GM23338 (cell line): ENCODE data around the gene TUBA1C.

Experiments used
- CREB1 ChIP-seq: fragments of 250-450 bp; sonication (Bioruptor Pico); IDR thresholded peaks from 2 replicates; pipeline ENCODE4 v1.5.0; 2020; ENCODE audit warnings: low read depth, mild to moderate bottlenecking, moderate library complexity
- ETS1 ChIP-seq: IDR thresholded peaks from 2 replicates; pipeline ENCODE4 v1.6.1; 2016; ENCODE audit warnings: antibody characterized with exemption
- EZH2 ChIP-seq: fragments of 200-600 bp; sonication (generic); IDR thresholded peaks from one replicate; pipeline ENCODE4 v1.8.0; 2017; ENCODE audit warnings: antibody characterized with exemption, mild to moderate bottlenecking, low read depth; ENCODE audit not compliant: unreplicated experiment
- EZH2phosphoT487 ChIP-seq: fragments of 200-600 bp; sonication (generic); IDR thresholded peaks from one replicate; pipeline ENCODE4 v1.8.1; 2018; ENCODE audit warnings: antibody characterized with exemption; ENCODE audit not compliant: unreplicated experiment
- JUNB ChIP-seq: IDR thresholded peaks from one replicate; pipeline ENCODE4 v1.6.1; 2016; ENCODE audit warnings: antibody characterized with exemption; ENCODE audit not compliant: unreplicated experiment
- NANOG ChIP-seq: IDR thresholded peaks from 2 replicates; pipeline ENCODE4 v1.6.1; 2016; ENCODE audit warnings: antibody characterized with exemption, borderline replicate concordance
- POLR2AphosphoS5 ChIP-seq: IDR thresholded peaks from 2 replicates; pipeline ENCODE4 v1.6.1; 2016; ENCODE audit warnings: antibody characterized with exemption, low read depth
- REST ChIP-seq: IDR thresholded peaks from one replicate; pipeline ENCODE4 v1.6.1; 2018; ENCODE audit warnings: antibody characterized with exemption; ENCODE audit not compliant: unreplicated experiment
- STAT1 ChIP-seq: IDR thresholded peaks from one replicate; pipeline ENCODE4 v1.6.1; 2016; ENCODE audit warnings: antibody characterized with exemption; ENCODE audit not compliant: unreplicated experiment
- ZNF114 ChIP-seq: fragments of 250-450 bp; sonication (Bioruptor Pico); IDR thresholded peaks from 2 replicates; pipeline ENCODE4 v1.5.0; 2020; ENCODE audit warnings: mild to moderate bottlenecking, moderate library complexity
- ZNF331 ChIP-seq: fragments of 250-450 bp; sonication (Bioruptor Pico); IDR thresholded peaks from 2 replicates; pipeline ENCODE4 v1.5.0; 2020; ENCODE audit warnings: low read depth, mild to moderate bottlenecking, moderate library complexity
- TF ChIP-seq, protein P1 (sequence below), 2 experiments: fragments of 200-600 bp in 1 of 2; sonication (generic) in 1 of 2; conservative IDR thresholded peaks; 2 replicates each; pipeline versions ENCODE4 v1.5.1 to v1.6.1; 2016 to 2017; ENCODE audit warnings: antibody characterized with exemption in 2 of 2, low read depth in 2 of 2, mild to moderate bottlenecking in 2 of 2, moderate library complexity in 1 of 2
- TF ChIP-seq, protein P2 (sequence below): fragments of 250-450 bp; sonication (Bioruptor Pico); IDR thresholded peaks from 2 replicates; pipeline ENCODE4 v1.5.0; 2020; ENCODE audit warnings: mild to moderate bottlenecking, moderate library complexity

DNA sequence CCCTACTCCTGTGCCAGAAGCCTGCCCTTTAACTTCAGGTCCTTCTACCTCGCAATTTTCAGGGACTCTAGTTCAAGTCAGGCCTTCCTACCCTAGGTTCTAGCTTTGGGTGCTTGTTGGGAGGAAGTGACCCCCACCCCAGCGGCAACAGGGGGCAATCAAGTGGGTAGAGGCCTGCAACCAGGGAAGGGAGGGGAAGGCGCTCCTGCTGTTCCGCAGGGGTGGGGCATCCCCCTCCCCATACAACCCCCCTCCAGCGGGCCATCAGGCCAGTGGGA lies 29.9 kb downstream of the TUBA1C start:
- TF ChIP-seq, protein P1, sequence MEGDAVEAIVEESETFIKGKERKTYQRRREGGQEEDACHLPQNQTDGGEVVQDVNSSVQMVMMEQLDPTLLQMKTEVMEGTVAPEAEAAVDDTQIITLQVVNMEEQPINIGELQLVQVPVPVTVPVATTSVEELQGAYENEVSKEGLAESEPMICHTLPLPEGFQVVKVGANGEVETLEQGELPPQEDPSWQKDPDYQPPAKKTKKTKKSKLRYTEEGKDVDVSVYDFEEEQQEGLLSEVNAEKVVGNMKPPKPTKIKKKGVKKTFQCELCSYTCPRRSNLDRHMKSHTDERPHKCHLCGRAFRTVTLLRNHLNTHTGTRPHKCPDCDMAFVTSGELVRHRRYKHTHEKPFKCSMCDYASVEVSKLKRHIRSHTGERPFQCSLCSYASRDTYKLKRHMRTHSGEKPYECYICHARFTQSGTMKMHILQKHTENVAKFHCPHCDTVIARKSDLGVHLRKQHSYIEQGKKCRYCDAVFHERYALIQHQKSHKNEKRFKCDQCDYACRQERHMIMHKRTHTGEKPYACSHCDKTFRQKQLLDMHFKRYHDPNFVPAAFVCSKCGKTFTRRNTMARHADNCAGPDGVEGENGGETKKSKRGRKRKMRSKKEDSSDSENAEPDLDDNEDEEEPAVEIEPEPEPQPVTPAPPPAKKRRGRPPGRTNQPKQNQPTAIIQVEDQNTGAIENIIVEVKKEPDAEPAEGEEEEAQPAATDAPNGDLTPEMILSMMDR (conservative IDR thresholded peaks at IDR 0.05; ENCODE audit: low read depth in 2 of 2), result no peak
- TF ChIP-seq EZH2phosphoT487 (no peak), EZH2 (peak; percentile 22), NANOG (no peak), STAT1 (no peak), CREB1 (CRISPR knock-in tag) (no peak), POLR2AphosphoS5 (no peak), JUNB (no peak), REST (no peak), ZNF114 (CRISPR knock-in tag) (no peak), ETS1 (no peak), ZNF331 (CRISPR knock-in tag) (no peak)
- TF ChIP-seq, protein P2, sequence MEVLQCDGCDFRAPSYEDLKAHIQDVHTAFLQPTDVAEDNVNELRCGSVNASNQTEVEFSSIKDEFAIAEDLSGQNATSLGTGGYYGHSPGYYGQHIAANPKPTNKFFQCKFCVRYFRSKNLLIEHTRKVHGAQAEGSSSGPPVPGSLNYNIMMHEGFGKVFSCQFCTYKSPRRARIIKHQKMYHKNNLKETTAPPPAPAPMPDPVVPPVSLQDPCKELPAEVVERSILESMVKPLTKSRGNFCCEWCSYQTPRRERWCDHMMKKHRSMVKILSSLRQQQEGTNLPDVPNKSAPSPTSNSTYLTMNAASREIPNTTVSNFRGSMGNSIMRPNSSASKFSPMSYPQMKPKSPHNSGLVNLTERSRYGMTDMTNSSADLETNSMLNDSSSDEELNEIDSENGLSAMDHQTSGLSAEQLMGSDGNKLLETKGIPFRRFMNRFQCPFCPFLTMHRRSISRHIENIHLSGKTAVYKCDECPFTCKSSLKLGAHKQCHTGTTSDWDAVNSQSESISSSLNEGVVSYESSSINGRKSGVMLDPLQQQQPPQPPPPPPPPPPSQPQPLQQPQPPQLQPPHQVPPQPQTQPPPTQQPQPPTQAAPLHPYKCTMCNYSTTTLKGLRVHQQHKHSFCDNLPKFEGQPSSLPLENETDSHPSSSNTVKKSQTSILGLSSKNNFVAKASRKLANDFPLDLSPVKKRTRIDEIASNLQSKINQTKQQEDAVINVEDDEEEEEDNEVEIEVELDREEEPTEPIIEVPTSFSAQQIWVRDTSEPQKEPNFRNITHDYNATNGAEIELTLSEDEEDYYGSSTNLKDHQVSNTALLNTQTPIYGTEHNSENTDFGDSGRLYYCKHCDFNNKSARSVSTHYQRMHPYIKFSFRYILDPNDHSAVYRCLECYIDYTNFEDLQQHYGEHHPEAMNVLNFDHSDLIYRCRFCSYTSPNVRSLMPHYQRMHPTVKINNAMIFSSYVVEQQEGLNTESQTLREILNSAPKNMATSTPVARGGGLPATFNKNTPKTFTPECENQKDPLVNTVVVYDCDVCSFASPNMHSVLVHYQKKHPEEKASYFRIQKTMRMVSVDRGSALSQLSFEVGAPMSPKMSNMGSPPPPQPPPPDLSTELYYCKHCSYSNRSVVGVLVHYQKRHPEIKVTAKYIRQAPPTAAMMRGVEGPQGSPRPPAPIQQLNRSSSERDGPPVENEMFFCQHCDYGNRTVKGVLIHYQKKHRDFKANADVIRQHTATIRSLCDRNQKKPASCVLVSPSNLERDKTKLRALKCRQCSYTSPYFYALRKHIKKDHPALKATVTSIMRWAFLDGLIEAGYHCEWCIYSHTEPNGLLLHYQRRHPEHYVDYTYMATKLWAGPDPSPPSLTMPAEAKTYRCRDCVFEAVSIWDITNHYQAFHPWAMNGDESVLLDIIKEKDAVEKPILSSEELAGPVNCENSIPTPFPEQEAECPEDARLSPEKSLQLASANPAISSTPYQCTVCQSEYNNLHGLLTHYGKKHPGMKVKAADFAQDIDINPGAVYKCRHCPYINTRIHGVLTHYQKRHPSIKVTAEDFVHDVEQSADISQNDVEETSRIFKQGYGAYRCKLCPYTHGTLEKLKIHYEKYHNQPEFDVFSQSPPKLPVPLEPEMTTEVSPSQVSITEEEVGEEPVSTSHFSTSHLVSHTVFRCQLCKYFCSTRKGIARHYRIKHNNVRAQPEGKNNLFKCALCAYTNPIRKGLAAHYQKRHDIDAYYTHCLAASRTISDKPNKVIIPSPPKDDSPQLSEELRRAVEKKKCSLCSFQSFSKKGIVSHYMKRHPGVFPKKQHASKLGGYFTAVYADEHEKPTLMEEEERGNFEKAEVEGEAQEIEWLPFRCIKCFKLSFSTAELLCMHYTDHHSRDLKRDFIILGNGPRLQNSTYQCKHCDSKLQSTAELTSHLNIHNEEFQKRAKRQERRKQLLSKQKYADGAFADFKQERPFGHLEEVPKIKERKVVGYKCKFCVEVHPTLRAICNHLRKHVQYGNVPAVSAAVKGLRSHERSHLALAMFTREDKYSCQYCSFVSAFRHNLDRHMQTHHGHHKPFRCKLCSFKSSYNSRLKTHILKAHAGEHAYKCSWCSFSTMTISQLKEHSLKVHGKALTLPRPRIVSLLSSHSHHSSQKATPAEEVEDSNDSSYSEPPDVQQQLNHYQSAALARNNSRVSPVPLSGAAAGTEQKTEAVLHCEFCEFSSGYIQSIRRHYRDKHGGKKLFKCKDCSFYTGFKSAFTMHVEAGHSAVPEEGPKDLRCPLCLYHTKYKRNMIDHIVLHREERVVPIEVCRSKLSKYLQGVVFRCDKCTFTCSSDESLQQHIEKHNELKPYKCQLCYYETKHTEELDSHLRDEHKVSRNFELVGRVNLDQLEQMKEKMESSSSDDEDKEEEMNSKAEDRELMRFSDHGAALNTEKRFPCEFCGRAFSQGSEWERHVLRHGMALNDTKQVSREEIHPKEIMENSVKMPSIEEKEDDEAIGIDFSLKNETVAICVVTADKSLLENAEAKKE (CRISPR knock-in tag), result no peak
